Hepatocyte (in vitro differentiated cells): Measurements from ENCODE around the gene NDUFS7. TPM values are rescaled to one million over a fixed set of nuclear protein-coding genes. Genes with fewer than 3 reads are reported as not detected.

Experiments
- DNase-seq: peaks from one replicate; pipeline ENCODE4 v3.0.0-alpha.2; 2016; ENCODE audit warnings: low spot score
- H2AFZ ChIP-seq: fragments of 200-600 bp; sonication (generic); 2 replicates; pipeline ENCODE4 v1.6.0; 2016; ENCODE audit warnings: antibody characterized with exemption, mild to moderate bottlenecking
- H3K27ac ChIP-seq: fragments of 200-600 bp; sonication (generic); 2 replicates; pipeline ENCODE4 v1.5.1; 2016; ENCODE audit warnings: mild to moderate bottlenecking
- H3K27me3 ChIP-seq: fragments of 200-600 bp; sonication (generic); 2 replicates; pipeline ENCODE4 v1.6.1; 2016
- H3K36me3 ChIP-seq: fragments of 200-600 bp; sonication (generic); replicated peaks from 2 replicates; pipeline ENCODE4 v1.5.1; 2016; ENCODE audit warnings: low read depth; ENCODE audit not compliant: insufficient read depth
- H3K4me1 ChIP-seq: fragments of 200-600 bp; sonication (generic); 2 replicates; pipeline ENCODE4 v1.5.1; 2016; ENCODE audit warnings: mild to moderate bottlenecking, moderate library complexity; ENCODE audit not compliant: insufficient read depth
- H3K4me2 ChIP-seq: fragments of 200-600 bp; sonication (generic); 2 replicates; pipeline ENCODE4 v1.6.0; 2016
- H3K4me3 ChIP-seq: fragments of 200-600 bp; sonication (generic); 2 replicates; pipeline ENCODE4 v1.5.1; 2016; ENCODE audit warnings: mild to moderate bottlenecking
- H3K79me2 ChIP-seq: fragments of 200-600 bp; sonication (generic); 2 replicates; pipeline ENCODE4 v1.6.0; 2017; ENCODE audit warnings: mild to moderate bottlenecking
- H3K9me2 ChIP-seq: fragments of 200-600 bp; sonication (generic); replicated peaks from 2 replicates; pipeline ENCODE4 v1.6.0; 2017; ENCODE audit warnings: mild to moderate bottlenecking; ENCODE audit not compliant: insufficient read depth
- H3K9me3 ChIP-seq: fragments of 200-600 bp; sonication (generic); 2 replicates; pipeline ENCODE4 v1.5.1; 2016; ENCODE audit warnings: low read depth, mild to moderate bottlenecking
- H4K20me1 ChIP-seq: fragments of 200-600 bp; sonication (generic); 2 replicates; pipeline ENCODE4 v1.6.0; 2016; ENCODE audit warnings: mild to moderate bottlenecking; ENCODE audit not compliant: insufficient read depth, poor library complexity, severe bottlenecking
- CTCF ChIP-seq: fragments of 200-600 bp; sonication (generic); IDR thresholded peaks from 2 replicates; pipeline ENCODE4 v1.5.1; 2016; ENCODE audit warnings: antibody characterized with exemption, mild to moderate bottlenecking; ENCODE audit not compliant: poor library complexity
- EZH2 ChIP-seq: fragments of 200-600 bp; sonication (generic); IDR thresholded peaks from 2 replicates; pipeline ENCODE4 v1.6.1; 2016; ENCODE audit warnings: antibody characterized with exemption, mild to moderate bottlenecking, borderline replicate concordance
- EZH2phosphoT487 ChIP-seq: fragments of 200-600 bp; sonication (generic); IDR thresholded peaks from one replicate; pipeline ENCODE4 v1.6.1; 2018; ENCODE audit warnings: antibody characterized with exemption, mild to moderate bottlenecking, low read depth, moderate library complexity; ENCODE audit not compliant: unreplicated experiment, severe bottlenecking
- WGBS: methylation state at CpG from one replicate; pipeline ENCODE4 v1.1.6; 2016; ENCODE audit warnings: low lambda C conversion rate; ENCODE audit errors: missing lambda C conversion rate; 5-methylcytosine and 5-hydroxymethylcytosine counted together
- polyA plus RNA-seq: library from polyadenylated mRNA; unstranded; fragments of >200 nt; fragmentation: Nextera tagmentation; extraction: Ambion mirVana; gene quantifications from 2 replicates; pipeline ENCODE4 v1.2.1, GENCODE V29; 2016
- total RNA-seq: library from RNA; depleted of rRNA; stranded (reverse); fragments of >200 nt; gene quantifications from 2 replicates; pipeline ENCODE4 v1.2.3, GENCODE V29; 2014

NDUFS7 gene
- total and polyA plus RNA-seq, 2 experiments from 2014 or later, result 81.6 to 276 TPM

- WGBS, result 93% methylated on average over 25 of the region's 25 CpGs
- no peaks in the 10 kb centered on the region for H3K9me2 ChIP-seq
- H3K9me3 ChIP-seq, result no peaks in the 10 kb centered on the region
- peaks cover 28% of the 10 kb centered on the region for H3K79me2 ChIP-seq
- peaks cover 11% of the 10 kb centered on the region for H3K27me3 ChIP-seq
- H3K27ac ChIP-seq, result no peak overlapping the region
- H2AFZ ChIP-seq, result no peak overlapping the region
- H3K4me2 ChIP-seq, result no peak overlapping the region
- peaks cover 21% of the 10 kb centered on the region for H3K4me1 ChIP-seq
- no peak overlapping the region for H3K4me3 ChIP-seq
- no peak for TF ChIP-seq CTCF
- no peak for TF ChIP-seq EZH2phosphoT487
- TF ChIP-seq EZH2, result no peak
- no peaks in the 10 kb centered on the region for H3K36me3 ChIP-seq
- H4K20me1 ChIP-seq, result peaks cover 41% of the 10 kb centered on the region
- DNase-seq, result no peak
These were observed 58.2 kb downstream of the NDUFS7 start for GRCh38 chr19:1441677-1442438.

Other genes with a start within 250 kb of the NDUFS7 start
- gene SBNO2, start 209.6 kb upstream of the NDUFS7 start, total RNA-seq, result 15.2 and 15.6 TPM in 2 replicates
- 12.7 and 16.2 TPM in 2 replicates for gene SBNO2, start 209.6 kb upstream of the NDUFS7 start, polyA plus RNA-seq
- gene STK11, start 178.1 kb upstream of the NDUFS7 start, total RNA-seq, result 48.9 and 53.3 TPM in 2 replicates
- 73.8 and 76.6 TPM in 2 replicates for gene STK11, start 178.1 kb upstream of the NDUFS7 start, polyA plus RNA-seq
- gene CBARP, start 145.9 kb upstream of the NDUFS7 start, total RNA-seq, result 1.1 and 4.2 TPM in 2 replicates
- 7.1 and 10.7 TPM in 2 replicates for gene CBARP, start 145.9 kb upstream of the NDUFS7 start, polyA plus RNA-seq
- gene ATP5F1D, start 142.2 kb upstream of the NDUFS7 start, total RNA-seq, result 54.0 and 64.1 TPM in 2 replicates
- gene ATP5F1D, start 142.2 kb upstream of the NDUFS7 start, polyA plus RNA-seq, result 291 and 297 TPM in 2 replicates
- 28.7 and 30.1 TPM in 2 replicates for gene MIDN, start 135.3 kb upstream of the NDUFS7 start, total RNA-seq
- 94.6 and 98.4 TPM in 2 replicates for gene MIDN, start 135.3 kb upstream of the NDUFS7 start, polyA plus RNA-seq
- gene CIRBP, start 114.6 kb upstream of the NDUFS7 start, total RNA-seq, result 212 and 361 TPM in 2 replicates
- 202 and 261 TPM in 2 replicates for gene CIRBP, start 114.6 kb upstream of the NDUFS7 start, polyA plus RNA-seq
- 25.5 TPM in 2 replicates for gene FAM174C, start 108.4 kb upstream of the NDUFS7 start, total RNA-seq
- 79.9 and 89.5 TPM in 2 replicates for gene FAM174C, start 108.4 kb upstream of the NDUFS7 start, polyA plus RNA-seq
- gene EFNA2, start 98.0 kb upstream of the NDUFS7 start, total RNA-seq, result 11.0 and 14.2 TPM in 2 replicates
- gene EFNA2, start 98.0 kb upstream of the NDUFS7 start, polyA plus RNA-seq, result 1.3 and 1.8 TPM in 2 replicates
- gene GAMT, start 17.6 kb downstream of the NDUFS7 start, total RNA-seq, result 121 and 122 TPM in 2 replicates
- 148 and 170 TPM in 2 replicates for gene GAMT, start 17.6 kb downstream of the NDUFS7 start, polyA plus RNA-seq
- gene DAZAP1, start 23.7 kb downstream of the NDUFS7 start, total RNA-seq, result 42.4 and 46.8 TPM in 2 replicates
- gene DAZAP1, start 23.7 kb downstream of the NDUFS7 start, polyA plus RNA-seq, result 35.8 and 37.9 TPM in 2 replicates
- 1,556 and 1,885 TPM in 2 replicates for gene RPS15, start 54.5 kb downstream of the NDUFS7 start, total RNA-seq
- 938 and 950 TPM in 2 replicates for gene RPS15, start 54.5 kb downstream of the NDUFS7 start, polyA plus RNA-seq
- 0.24 and 1.2 TPM in 2 replicates for gene APC2, start 66.2 kb downstream of the NDUFS7 start, total RNA-seq
- gene APC2, start 66.2 kb downstream of the NDUFS7 start, polyA plus RNA-seq, result 0.36 and 0.40 TPM in 2 replicates
- 36.3 and 36.4 TPM in 2 replicates for gene C19orf25, start 95.3 kb downstream of the NDUFS7 start, total RNA-seq
- 43.6 and 65.0 TPM in 2 replicates for gene C19orf25, start 95.3 kb downstream of the NDUFS7 start, polyA plus RNA-seq
- gene PCSK4, start 106.4 kb downstream of the NDUFS7 start, total RNA-seq, result 2.8 and 7.7 TPM in 2 replicates
- gene PCSK4, start 106.4 kb downstream of the NDUFS7 start, polyA plus RNA-seq, result 9.6 and 16.2 TPM in 2 replicates
- gene REEP6, start 107.3 kb downstream of the NDUFS7 start, total RNA-seq, result 80.8 and 88.9 TPM in 2 replicates
- gene REEP6, start 107.3 kb downstream of the NDUFS7 start, polyA plus RNA-seq, result 179 and 218 TPM in 2 replicates
- 8.3 and 11.2 TPM in 2 replicates for gene ADAMTSL5, start 129.1 kb downstream of the NDUFS7 start, total RNA-seq
- 33.6 and 45.5 TPM in 2 replicates for gene ADAMTSL5, start 129.1 kb downstream of the NDUFS7 start, polyA plus RNA-seq
- not detected in 2 replicates for gene PLK5, start 140.2 kb downstream of the NDUFS7 start, total RNA-seq
- 0.12 and 0.53 TPM in 2 replicates for gene PLK5, start 140.2 kb downstream of the NDUFS7 start, polyA plus RNA-seq
- 38.7 and 45.6 TPM in 2 replicates for gene MEX3D, start 184.4 kb downstream of the NDUFS7 start, total RNA-seq
- 6.2 and 6.6 TPM in 2 replicates for gene MEX3D, start 184.4 kb downstream of the NDUFS7 start, polyA plus RNA-seq
- 84.2 and 84.5 TPM in 2 replicates for gene MBD3, start 209.0 kb downstream of the NDUFS7 start, total RNA-seq
- 56.3 and 66.6 TPM in 2 replicates for gene MBD3, start 209.0 kb downstream of the NDUFS7 start, polyA plus RNA-seq
- gene UQCR11, start 221.6 kb downstream of the NDUFS7 start, total RNA-seq, result 56.6 and 57.6 TPM in 2 replicates
- gene UQCR11, start 221.6 kb downstream of the NDUFS7 start, polyA plus RNA-seq, result 672 and 684 TPM in 2 replicates